GM21526 (cell line): ENCODE results near the gene TXNRD1.
"Not testable (repeated sequence)": the region's sequence is repeated elsewhere in the genome, so short reads cannot be mapped to it uniquely, and the experiment has no call there.

ENCODE experiments used
- ATAC-seq: cut with Tn5 transposase; IDR thresholded peaks from one replicate; pipeline ENCODE4 v1.9.1; 2021; ENCODE audit warnings: moderate library complexity; ENCODE audit not compliant: unreplicated experiment, low FRiP score

TXNRD1 gene

DNA sequence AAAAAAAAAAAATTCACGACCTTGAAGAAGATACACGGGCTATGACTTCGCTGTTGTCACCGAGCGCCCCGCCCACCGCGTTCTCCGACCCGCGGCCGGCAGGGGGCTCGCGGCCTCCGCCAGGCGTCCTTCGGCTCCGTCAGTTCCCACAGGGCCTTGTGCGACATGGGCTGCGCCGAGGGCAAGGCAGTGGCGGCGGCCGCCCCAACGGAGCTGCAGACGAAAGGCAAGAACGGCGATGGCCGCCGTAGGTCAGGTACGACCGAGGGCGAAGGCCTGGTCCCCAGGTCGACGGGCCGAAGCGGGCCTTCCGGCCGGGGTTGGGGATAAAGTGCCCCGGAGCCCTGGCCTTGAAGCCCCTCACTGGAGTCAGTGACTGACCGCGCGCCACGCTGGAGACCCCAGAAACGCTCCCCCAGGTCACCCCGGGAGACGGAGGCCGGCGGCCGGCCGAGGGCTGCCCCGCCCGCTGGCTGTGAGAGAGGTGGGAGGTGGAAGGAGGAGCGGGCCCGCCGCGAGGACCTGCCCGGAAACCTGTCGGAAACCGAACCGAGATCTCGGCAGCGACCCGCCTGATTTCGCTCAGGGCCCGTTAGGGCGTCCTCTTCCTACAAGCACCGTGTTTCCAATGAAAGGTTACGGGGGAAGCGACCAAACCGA lies at the start of gene TXNRD1:
Gene TXNRD1 (plus strand): TSS at position 142 of the 660 bp plus-strand sequence. CDS start 24 bp downstream, at position 166.
- peak; percentile 91 for ATAC-seq

- ATAC-seq: no peak
These were observed 49.8 kb upstream of the TXNRD1 start for GRCh38 chr12:104165801-104166200.

- no peak for ATAC-seq
These were observed 49.1 kb upstream of the TXNRD1 start for GRCh38 chr12:104166465-104166864.

DNA sequence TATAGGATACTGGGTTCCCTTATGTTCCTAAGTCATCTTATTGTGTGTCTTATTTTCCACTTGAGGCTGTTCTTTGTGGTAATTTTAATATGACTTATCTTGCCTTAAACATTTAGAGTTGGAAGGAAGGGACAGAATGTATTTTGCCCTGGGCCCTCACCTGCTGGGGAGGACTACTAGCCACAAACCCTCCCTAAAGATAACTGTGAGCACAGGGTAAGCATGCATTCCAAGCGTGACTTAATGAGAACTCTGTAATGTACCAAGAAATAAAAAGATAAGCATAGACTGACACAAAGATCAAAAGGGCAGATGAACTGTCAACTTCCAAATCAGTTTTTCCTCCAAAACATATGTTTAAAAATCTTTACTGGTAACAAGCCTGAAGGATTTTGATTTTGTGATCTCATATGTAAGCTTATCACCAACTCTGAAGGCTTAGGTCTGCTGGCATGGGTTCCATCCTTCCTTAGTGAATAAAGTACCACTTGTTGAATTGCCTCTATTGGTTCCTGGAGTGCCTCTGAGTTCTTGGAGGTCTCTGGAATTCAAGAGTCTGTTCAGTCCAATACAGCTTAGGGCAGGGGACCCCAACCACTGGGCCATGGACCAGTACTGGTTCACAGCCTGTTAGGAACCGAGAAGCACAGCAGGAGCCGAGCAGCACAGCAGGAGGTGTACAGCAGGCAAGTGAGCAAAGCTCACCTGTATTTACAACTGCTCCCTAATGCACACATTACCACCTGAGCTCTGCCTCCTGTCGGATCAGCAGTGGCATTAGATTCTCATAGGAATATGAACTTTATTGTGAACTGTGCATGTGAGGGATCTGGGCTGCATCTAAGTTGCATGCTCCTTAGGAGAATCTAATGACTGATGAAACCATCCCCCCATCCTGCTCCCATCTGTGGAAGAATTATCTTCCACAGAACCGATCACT lies 47.8 kb upstream of the TXNRD1 start:
- no peak for ATAC-seq

- no peak for ATAC-seq
These were observed 47.0 kb upstream of the TXNRD1 start for GRCh38 chr12:104168596-104168995.

GRCh38 chr12:104171785-104172569 lies 43.6 kb upstream of the TXNRD1 start:
- no peak for ATAC-seq

- ATAC-seq: no peak
These were observed 43.0 kb upstream of the TXNRD1 start for GRCh38 chr12:104172570-104172947.

DNA sequence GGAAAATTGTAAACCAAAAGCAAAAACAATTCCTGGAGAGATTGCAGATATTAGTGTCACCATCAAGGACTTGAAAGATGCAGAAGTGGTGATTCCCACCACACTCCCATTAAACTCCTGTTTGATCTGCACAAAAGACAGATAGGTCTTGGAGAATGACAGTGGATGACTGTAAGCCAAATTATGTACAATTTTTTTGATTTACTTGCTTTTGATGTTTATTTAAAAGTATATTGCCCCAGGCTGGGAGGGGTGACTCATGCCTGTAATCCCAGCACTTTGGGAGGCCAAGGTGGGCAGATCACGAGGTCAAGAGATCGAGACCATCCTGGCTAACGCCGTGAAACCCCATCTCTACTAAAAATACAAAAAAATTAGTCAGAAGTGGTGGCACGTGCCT lies 41.8 kb upstream of the TXNRD1 start:
- not testable (repeated sequence) for ATAC-seq

DNA sequence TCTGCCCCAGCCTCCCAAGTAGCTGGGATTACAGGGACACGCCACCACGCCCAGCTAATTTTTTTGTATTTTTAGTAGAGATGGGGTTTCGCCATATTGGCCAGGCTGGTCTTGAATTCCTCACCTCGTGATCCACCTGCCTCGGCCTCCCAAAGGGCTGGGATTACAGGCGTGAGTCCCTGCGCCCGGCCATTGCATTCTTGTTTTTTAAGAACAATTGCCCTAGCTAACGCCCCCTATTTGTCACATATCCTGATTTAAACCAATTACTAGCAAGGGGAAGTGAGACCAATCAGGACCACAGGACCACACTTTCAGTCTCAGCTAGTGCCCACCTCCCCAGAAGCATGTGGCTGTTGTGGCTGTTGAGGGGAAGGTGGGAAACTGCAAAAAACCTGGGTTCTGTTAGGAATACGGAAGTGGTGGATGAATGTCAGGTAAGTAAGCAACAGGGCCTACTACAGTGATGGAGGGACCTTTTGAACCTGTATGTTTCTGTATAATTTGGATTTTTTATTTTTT lies 39.8 kb upstream of the TXNRD1 start:
- ATAC-seq: no peak

DNA sequence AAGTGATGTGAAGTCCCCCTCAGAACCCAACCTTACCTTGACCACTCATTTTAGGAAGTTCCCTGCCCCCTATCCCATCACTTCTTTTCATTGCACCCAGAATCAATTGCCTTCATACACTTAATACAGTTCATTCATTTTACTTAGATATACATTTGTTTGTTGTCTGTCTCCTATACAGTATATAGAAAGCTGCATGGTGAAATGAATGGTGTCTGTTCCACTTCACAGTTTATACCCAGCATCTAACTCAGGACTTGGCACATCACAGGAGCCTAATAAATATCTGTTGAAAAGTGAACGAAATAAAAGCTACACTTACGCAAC lies 38.3 kb upstream of the TXNRD1 start:
- no peak for ATAC-seq

- ATAC-seq: no peak
These were observed 37.7 kb upstream of the TXNRD1 start for GRCh38 chr12:104177663-104178501.

- ATAC-seq: no peak
These were observed 35.2 kb upstream of the TXNRD1 start for GRCh38 chr12:104180374-104180773.

GRCh38 chr12:104181313-104181712 lies 34.3 kb upstream of the TXNRD1 start:
- ATAC-seq: no peak

DNA sequence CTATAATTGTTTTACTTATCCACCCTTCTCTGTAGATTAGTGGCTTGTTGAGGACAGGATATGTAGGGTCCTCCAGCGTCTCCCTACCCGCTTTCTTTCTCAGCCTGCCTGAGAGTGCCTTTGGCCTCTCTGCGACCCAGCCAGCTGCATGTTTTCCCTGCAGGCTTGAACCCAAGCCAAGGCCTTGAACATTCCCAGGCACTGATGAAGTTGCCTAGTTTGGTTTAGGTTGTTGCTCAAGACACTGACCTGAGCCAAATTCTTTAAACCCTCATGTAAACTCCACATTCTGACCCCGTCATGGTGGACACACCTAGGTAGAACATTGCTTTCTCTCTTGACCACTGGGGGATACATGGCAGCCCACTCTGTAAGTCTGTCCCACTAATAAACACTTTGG lies 33.4 kb upstream of the TXNRD1 start:
- ATAC-seq: no peak

DNA sequence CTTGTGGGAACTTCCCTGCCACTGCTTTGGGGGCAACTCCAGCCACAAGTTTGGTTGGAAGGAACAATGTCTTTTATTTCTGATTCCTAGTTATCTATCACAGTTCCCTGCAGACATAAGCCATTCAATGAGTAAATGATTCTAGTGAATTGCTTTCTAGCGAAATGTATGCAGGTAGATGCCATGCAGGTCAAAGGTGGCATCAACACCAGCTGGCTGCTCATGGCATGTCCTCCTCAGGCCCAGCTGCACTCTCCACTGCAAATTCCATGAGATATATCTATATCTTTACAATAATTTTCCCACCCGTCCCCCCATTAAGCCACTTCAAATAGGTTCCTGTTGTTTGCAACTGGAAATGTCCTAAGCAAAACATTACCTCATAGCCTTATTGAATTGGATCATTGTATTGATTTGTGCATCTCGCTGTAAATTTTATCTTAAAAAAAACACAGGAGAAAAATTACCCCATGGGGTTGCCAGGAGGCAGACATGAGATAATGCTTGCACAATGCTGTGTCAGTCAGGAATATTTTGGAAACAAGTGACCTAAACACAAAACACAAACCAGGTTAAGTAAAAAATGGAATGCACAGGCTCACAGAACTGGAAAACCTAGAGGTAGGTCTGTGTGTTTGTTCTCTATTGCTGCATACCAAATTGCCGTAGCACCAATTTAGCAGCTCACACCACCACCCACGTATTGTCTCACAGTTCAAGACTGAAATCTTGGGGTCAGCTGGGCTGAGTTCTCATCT lies 32.8 kb upstream of the TXNRD1 start:
- no peak for ATAC-seq

DNA sequence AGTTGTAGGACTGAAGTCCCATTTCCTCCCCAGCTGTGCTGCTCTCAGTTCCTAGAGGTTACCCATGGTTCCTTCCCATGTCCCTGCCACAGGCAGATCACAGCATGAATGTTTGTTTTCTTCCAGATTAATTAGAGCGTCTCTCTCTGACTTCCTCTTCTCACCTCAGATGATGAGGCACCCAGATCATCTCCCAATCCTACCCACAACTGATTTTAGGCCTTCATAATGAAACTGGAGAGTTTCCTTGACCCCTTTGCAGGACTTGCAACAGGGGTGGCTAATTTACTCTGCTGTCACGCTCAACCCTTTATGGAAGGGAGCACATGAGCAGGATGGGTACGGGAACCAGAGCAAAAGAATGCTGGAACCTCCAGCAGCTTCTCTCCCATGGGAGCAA lies 32.1 kb upstream of the TXNRD1 start:
- no peak for ATAC-seq

- ATAC-seq: no peak
These were observed 28.0 kb upstream of the TXNRD1 start for GRCh38 chr12:104187446-104188155.

DNA sequence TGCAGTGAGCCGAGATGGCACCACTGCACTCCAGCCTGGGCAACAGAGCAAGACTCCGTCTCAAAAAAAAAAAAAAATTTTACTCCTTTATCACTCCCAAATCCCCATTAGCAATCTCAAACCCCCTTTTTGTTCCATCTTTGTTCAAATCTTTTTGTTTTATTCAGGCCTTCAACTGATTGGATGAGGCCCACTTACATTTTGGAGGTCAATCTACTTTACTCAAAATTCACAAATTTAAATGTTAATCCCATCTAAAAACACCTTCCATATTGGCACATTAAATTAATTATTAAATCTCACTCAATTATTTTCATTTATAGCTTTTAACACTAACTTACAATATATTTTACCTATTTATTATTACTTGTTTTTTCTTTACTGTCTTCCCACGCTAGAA lies 27.0 kb upstream of the TXNRD1 start:
- ATAC-seq: no peak
